HepG2 (cell line): ENCODE measurements around the gene MUC4. TPM values are rescaled to one million over a fixed set of nuclear protein-coding genes. Genes with fewer than 3 reads are reported as not detected.

Source experiments
- ATAC-seq: fragments of 200-7000 bp; cut with Tn5 transposase; 3 replicates; pipeline ENCODE4 v1.9.1; 2020; ENCODE audit warnings: mild to moderate bottlenecking, moderate library complexity
- BruUV-seq: library from RNA; stranded (reverse); fragments of 400-500 nt; replicated peaks from 2 replicates; lab custom pipeline; 2021; lab: Mats Ljungman, UMichigan
- CTCF ChIA-PET: fragments of 300-600 bp; formaldehyde crosslinking; extraction: SDS; loops from one replicate; lab custom pipeline; 2021; ENCODE audit warnings: low total read pairs, inconsistent platforms, low intra/inter-chr PET ratio; lab: Yijun Ruan, JAX
- POLR2A ChIA-PET: fragments of 350-600 bp; sonication (Branson Sonifier 250); formaldehyde crosslinking; loops from one replicate; lab custom pipeline; 2020; ENCODE audit warnings: antibody characterized with exemption, inconsistent platforms; lab: Yijun Ruan, JAX
- DNase-seq: peaks from one replicate; pipeline ENCODE4 v3.0.0-alpha.2; 2015; ENCODE audit warnings: low spot score
- FAIRE-seq: peaks from 3 replicates; lab custom pipeline; 2011; peaks lifted over from hg19 to GRCh38; lab: Jason Lieb, UNC
- H2AFZ ChIP-seq: one replicate; pipeline ENCODE4 v1.6.1; 2011; ENCODE audit warnings: low read length, inconsistent platforms
- H3K27ac ChIP-seq: fragments of 300-600 bp; 3 replicates; pipeline ENCODE4 v1.8.0; 2011; ENCODE audit warnings: mixed run types, mild to moderate bottlenecking, mixed read lengths, low read length, inconsistent platforms; ENCODE audit not compliant: insufficient read depth; ENCODE audit errors: extremely low read length
- H3K27me3 ChIP-seq, 2 experiments: fragments of 200-600 bp in 1 of 2; 2 replicates in 1 of 2; 3 replicates in 1 of 2; pipeline versions ENCODE4 v1.6.0 to v1.8.0; 2011; ENCODE audit warnings: low read length in 2 of 2, mild to moderate bottlenecking in 2 of 2, moderate library complexity in 2 of 2, inconsistent platforms in 1 of 2; ENCODE audit not compliant: insufficient read depth in 2 of 2, control insufficient read depth in 1 of 2
- H3K36me3 ChIP-seq, 2 experiments: fragments of 200-600 bp in 1 of 2; replicated peaks in 1 of 2; 2 replicates in 1 of 2; 3 replicates in 1 of 2; pipeline versions ENCODE4 v1.5.1 to v1.8.0; 2011; ENCODE audit warnings: low read length in 2 of 2, inconsistent platforms in 1 of 2; ENCODE audit not compliant: insufficient read depth in 2 of 2, control insufficient read depth in 1 of 2
- H3K4me1 ChIP-seq: 2 replicates; pipeline ENCODE4 v1.5.1; 2012; ENCODE audit warnings: low read length, inconsistent platforms; ENCODE audit not compliant: insufficient read depth
- H3K4me2 ChIP-seq: 2 replicates; pipeline ENCODE4 v1.6.0; 2011; ENCODE audit warnings: low read depth, low read length, inconsistent platforms
- H3K4me3 ChIP-seq, 3 experiments: fragments of 200-600 bp in 1 of 3; sonication (generic), shearing (Covaris generic) in 1 of 3; replicated peaks in 1 of 3; 2 replicates each; pipeline ENCODE4 v1.5.1; 2011 to 2016; ENCODE audit warnings: low read length in 3 of 3, inconsistent platforms in 2 of 3, low read depth in 2 of 3, mild to moderate bottlenecking in 2 of 3, control low read depth in 1 of 3, mixed read lengths in 1 of 3; ENCODE audit not compliant: insufficient read depth in 1 of 3
- H3K79me2 ChIP-seq: one replicate; pipeline ENCODE4 v1.6.1; 2011; ENCODE audit warnings: low read length, inconsistent platforms; ENCODE audit not compliant: insufficient read depth
- H3K9ac ChIP-seq: 2 replicates; pipeline ENCODE4 v1.6.0; 2011; ENCODE audit warnings: mild to moderate bottlenecking, low read depth, low read length, inconsistent platforms; ENCODE audit not compliant: insufficient read depth
- H3K9me3 ChIP-seq: 2 replicates; pipeline ENCODE4 v1.5.1; 2012; ENCODE audit warnings: mild to moderate bottlenecking, low read length
- H4K20me1 ChIP-seq: 2 replicates; pipeline ENCODE4 v1.6.0; 2011; ENCODE audit warnings: inconsistent platforms, mild to moderate bottlenecking, low read length, moderate library complexity; ENCODE audit not compliant: insufficient read depth
- ARHGAP35 ChIP-seq: sonication (generic); formaldehyde crosslinking; IDR thresholded peaks from 2 replicates; pipeline ENCODE4 v1.9.0; 2022; ENCODE audit warnings: mild to moderate bottlenecking, inconsistent platforms, moderate library complexity, missing genetic modification reagents, borderline replicate concordance
- KAT2B ChIP-seq: fragments of 150-350 bp; IDR thresholded peaks from 2 replicates; pipeline ENCODE4 v1.6.1; 2014; ENCODE audit warnings: low read depth, low read length, borderline replicate concordance
- NFE2L2 ChIP-seq: fragments of 150-350 bp; IDR thresholded peaks from 2 replicates; pipeline ENCODE4 v1.6.1; 2014; ENCODE audit warnings: low read length
- NR1H2 ChIP-seq: sonication (generic); formaldehyde crosslinking; IDR thresholded peaks from 2 replicates; pipeline ENCODE4 v1.8.1; 2022; ENCODE audit warnings: low read depth, missing genetic modification reagents, borderline replicate concordance
- NR2F1 ChIP-seq, 2 experiments: fragments of 450-650 bp in 1 of 2; formaldehyde crosslinking in 1 of 2; IDR thresholded peaks; 2 replicates each; pipeline versions ENCODE4 v1.5.0 to v1.6.1; 2016 to 2020; ENCODE audit warnings: mild to moderate bottlenecking in 1 of 2, missing compliant biosample characterization in 1 of 2, missing genetic modification reagents in 1 of 2, moderate library complexity in 1 of 2
- PITX1 ChIP-seq: sonication (generic); formaldehyde crosslinking; IDR thresholded peaks from 2 replicates; pipeline ENCODE4 v1.5.1; 2020; ENCODE audit warnings: mild to moderate bottlenecking, missing genetic modification reagents
- RARA ChIP-seq: IDR thresholded peaks from 2 replicates; pipeline ENCODE4 v1.6.1; 2016; ENCODE audit warnings: missing genetic modification reagents, missing compliant biosample characterization
- TP53 ChIP-seq: sonication (generic); formaldehyde crosslinking; conservative IDR thresholded peaks from 2 replicates; pipeline ENCODE4 v1.4.0; 2020; ENCODE audit warnings: missing genetic modification reagents
- ZFP36 ChIP-seq: fragments of 150-350 bp; IDR thresholded peaks from 2 replicates; pipeline ENCODE4 v1.6.1; 2018; ENCODE audit warnings: borderline replicate concordance, low read length, low read depth; ENCODE audit not compliant: partially characterized antibody
- ZKSCAN1 ChIP-seq: fragments of 150-350 bp; IDR thresholded peaks from 2 replicates; pipeline ENCODE4 v1.6.1; 2014; ENCODE audit warnings: low read length
- ZNF335 ChIP-seq: sonication (generic); formaldehyde crosslinking; IDR thresholded peaks from 2 replicates; pipeline ENCODE4 v1.4.0; 2020; ENCODE audit warnings: missing genetic modification reagents
- ZSCAN25 ChIP-seq: sonication (generic); formaldehyde crosslinking; IDR thresholded peaks from 2 replicates; pipeline ENCODE4 v1.8.0; 2022; ENCODE audit warnings: mild to moderate bottlenecking, missing genetic modification reagents
- WGBS: methylation state at CpG from one replicate; pipeline ENCODE4 v1.1.6; 2017; ENCODE audit warnings: low lambda C conversion rate; 5-methylcytosine and 5-hydroxymethylcytosine counted together
- in situ Hi-C: cut with HindIII; loops from 2 replicates; pipeline ENCODE4 v1.10.0; 2017; ENCODE audit warnings: low pct_unique_long_range_greater_than_20kb; ENCODE audit not compliant: extremely low pct_ligation_motif_present
- intact Hi-C: fragments of 100-400 bp; cut with micrococcal nuclease; formaldehyde crosslinking; loops from one replicate; pipeline ENCODE4 v1.10.0; 2022; ENCODE audit not compliant: unreplicated experiment
- polyA plus RNA-seq, 8 experiments: library from polyadenylated mRNA; depleted of rRNA in 3 of 8; stranded (reverse) in 7 of 8; unstranded in 1 of 8; fragments of >200 nt; fragmentation: Illumina TruSeq in 4 of 8; extraction: Trizol in 4 of 8; gene quantifications; 2 replicates each; pipeline versions ENCODE4 v1.2.1 to v1.2.3, GENCODE V29; 2011 to 2016; ENCODE audit warnings: low read depth in 4 of 8, missing spikeins in 1 of 8, mixed read lengths in 1 of 8; ENCODE audit not compliant: insufficient read depth in 1 of 8
- total RNA-seq, 5 experiments: library from RNA; depleted of rRNA; stranded (reverse); fragments of >200 nt; fragmentation: Illumina TruSeq; extraction: Trizol; gene quantifications; 2 replicates each; pipeline ENCODE4 v1.2.3, GENCODE V29; 2016; ENCODE audit warnings: low read depth in 1 of 5
- TF ChIP-seq, protein P1 (sequence below): sonication (generic); formaldehyde crosslinking; conservative IDR thresholded peaks from 2 replicates; pipeline ENCODE4 v1.8.0; 2022; ENCODE audit warnings: mild to moderate bottlenecking, moderate library complexity, missing genetic modification reagents
- TF ChIP-seq, protein P2 (sequence below): sonication (generic); formaldehyde crosslinking; IDR thresholded peaks from 2 replicates; pipeline ENCODE4 v1.4.0; 2020; ENCODE audit warnings: missing genetic modification reagents, mild to moderate bottlenecking, borderline replicate concordance

Gene MUC4
- total and polyA plus RNA-seq, 2 of the 13 experiments (the other 11 are each of a cell fraction or from before 2014, with no cell fraction given), result not detected

DNA sequence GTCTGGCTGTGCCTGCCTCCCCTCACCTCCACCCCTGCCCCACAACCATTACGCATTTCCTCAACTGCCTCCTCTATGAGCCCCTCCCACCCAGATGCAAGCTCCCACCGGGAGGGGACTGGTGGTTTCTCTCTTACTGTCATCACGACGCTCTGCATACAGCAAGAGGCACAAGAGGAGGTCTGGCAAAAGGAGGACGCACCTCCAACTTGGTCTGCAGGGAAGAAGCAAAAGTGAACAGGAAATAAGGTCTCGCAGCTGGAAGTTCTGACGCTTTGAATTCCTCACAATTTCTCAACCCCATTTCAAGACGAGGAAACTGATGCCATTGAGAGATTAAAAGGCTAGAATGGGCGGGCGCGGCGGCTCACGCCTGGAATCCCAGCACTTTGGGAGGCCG is 42.3 kb upstream of the MUC4 start:
- Histone ChIP-seq H3K4me1 (peaks cover 28% of the 10 kb centered on the region), H3K79me2 (no peaks in the 10 kb centered on the region), H3K9ac (no peak overlapping the region), H3K9me3 (no peaks in the 10 kb centered on the region), H3K36me3 (no peaks in the 10 kb centered on the region), H3K4me2 (no peak overlapping the region), H3K4me3 (no peak overlapping the region), H2AFZ (no peak overlapping the region), H3K27me3 (peaks cover 2 to 35% of the 10 kb centered on the region in 2 experiments; a peak in 4 of 5 replicates), H4K20me1 (no peaks in the 10 kb centered on the region), H3K27ac (no peak overlapping the region)
- FAIRE-seq (no peak), DNase-seq (no peak), ATAC-seq (no peak)
- in situ Hi-C loops (loop anchor here (10.0 kb wide), 1 partner anchor 61 kb away; no protein-coding TSS in a partner anchor), intact Hi-C loops (no loop called here)
- BruUV-seq, result no TSS peak
- 55% methylated on average over 14 of the region's 14 CpGs for WGBS
- TF ChIP-seq ZFP36, result no peak
- no peak for TF ChIP-seq ZKSCAN1
- no peak for TF ChIP-seq KAT2B
- no peak for TF ChIP-seq ARHGAP35 (CRISPR knock-in tag)
- TF ChIP-seq NFE2L2, result no peak
- TF ChIP-seq ZNF335 (CRISPR knock-in tag), result no peak
- TF ChIP-seq, protein P1, sequence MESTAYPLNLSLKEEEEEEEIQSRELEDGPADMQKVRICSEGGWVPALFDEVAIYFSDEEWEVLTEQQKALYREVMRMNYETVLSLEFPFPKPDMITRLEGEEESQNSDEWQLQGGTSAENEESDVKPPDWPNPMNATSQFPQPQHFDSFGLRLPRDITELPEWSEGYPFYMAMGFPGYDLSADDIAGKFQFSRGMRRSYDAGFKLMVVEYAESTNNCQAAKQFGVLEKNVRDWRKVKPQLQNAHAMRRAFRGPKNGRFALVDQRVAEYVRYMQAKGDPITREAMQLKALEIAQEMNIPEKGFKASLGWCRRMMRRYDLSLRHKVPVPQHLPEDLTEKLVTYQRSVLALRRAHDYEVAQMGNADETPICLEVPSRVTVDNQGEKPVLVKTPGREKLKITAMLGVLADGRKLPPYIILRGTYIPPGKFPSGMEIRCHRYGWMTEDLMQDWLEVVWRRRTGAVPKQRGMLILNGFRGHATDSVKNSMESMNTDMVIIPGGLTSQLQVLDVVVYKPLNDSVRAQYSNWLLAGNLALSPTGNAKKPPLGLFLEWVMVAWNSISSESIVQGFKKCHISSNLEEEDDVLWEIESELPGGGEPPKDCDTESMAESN, result no peak
- TF ChIP-seq TP53, result no peak
- no peak for TF ChIP-seq ZSCAN25 (CRISPR knock-in tag)
- no peak for TF ChIP-seq PITX1 (CRISPR knock-in tag)
- TF ChIP-seq, protein P2, sequence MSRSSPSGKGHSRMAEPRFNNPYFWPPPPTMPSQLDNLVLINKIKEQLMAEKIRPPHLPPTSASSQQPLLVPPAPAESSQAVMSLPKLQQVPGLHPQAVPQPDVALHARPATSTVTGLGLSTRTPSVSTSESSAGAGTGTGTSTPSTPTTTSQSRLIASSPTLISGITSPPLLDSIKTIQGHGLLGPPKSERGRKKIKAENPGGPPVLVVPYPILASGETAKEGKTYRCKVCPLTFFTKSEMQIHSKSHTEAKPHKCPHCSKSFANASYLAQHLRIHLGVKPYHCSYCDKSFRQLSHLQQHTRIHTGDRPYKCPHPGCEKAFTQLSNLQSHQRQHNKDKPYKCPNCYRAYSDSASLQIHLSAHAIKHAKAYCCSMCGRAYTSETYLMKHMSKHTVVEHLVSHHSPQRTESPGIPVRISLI (CRISPR knock-in tag), result no peak
- no peak for TF ChIP-seq NR1H2 (CRISPR knock-in tag)
- no peak for TF ChIP-seq NR2F1 (CRISPR knock-in tag; IDR thresholded peaks at IDR 0.05)
- TF ChIP-seq RARA, result no peak
- ChIA-PET POLR2A (no interaction called here), CTCF (no interaction called here)
